H1 (cell line): ENCODE data around the gene TPSAB1.
"Not testable (repeated sequence)": the region's sequence is repeated elsewhere in the genome, so short reads cannot be mapped to it uniquely, and the experiment has no call there.

ENCODE experiments used
- SIX5 ChIP-seq: IDR thresholded peaks from 2 replicates; pipeline ENCODE4 v1.6.1; 2011; ENCODE audit warnings: mild to moderate bottlenecking, low read depth, low read length
- TCF12 ChIP-seq: IDR thresholded peaks from 2 replicates; pipeline ENCODE4 v1.6.1; 2011; ENCODE audit warnings: low read depth, mild to moderate bottlenecking, low read length
- TF ChIP-seq, protein P1 (sequence below): IDR thresholded peaks from 2 replicates; pipeline ENCODE4 v1.6.1; 2011; ENCODE audit warnings: low read length, improper control_type of control experiment
- TF ChIP-seq, protein P2 (sequence below), 3 experiments: IDR thresholded peaks; 1 replicate in 2 of 3; 2 replicates in 1 of 3; pipeline versions ENCODE4 v1.5.1 to v1.6.1; 2011; ENCODE audit warnings: low read length in 3 of 3, mild to moderate bottlenecking in 3 of 3, inconsistent platforms in 2 of 3, low read depth in 1 of 3, moderate library complexity in 1 of 3; ENCODE audit not compliant: insufficient read depth in 1 of 3; ENCODE audit errors: control extremely low read depth in 1 of 3

DNA sequence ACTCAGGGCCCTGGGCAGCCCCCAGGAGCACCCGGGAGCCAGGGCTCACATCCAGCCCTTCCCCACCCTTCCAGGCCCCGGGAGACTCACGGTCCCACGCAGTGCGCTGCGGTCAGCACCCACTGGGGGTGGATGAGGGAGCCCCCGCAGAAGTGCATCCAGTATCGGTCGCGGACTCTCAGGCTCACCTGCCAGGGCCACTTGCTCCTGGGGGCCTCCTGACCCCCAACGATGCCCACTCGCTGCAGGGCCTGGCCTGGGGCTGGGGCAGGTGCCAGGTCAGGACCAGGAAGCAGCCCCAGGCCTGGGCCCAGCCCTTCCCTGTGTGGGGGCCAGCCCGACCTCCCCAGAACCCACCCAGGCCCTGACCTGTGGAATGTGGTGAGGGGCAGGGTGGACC is 11.0 kb upstream of the TPSAB1 start:
- TF ChIP-seq TCF12, SIX5: not testable (repeated sequence)
- TF ChIP-seq, protein P1, sequence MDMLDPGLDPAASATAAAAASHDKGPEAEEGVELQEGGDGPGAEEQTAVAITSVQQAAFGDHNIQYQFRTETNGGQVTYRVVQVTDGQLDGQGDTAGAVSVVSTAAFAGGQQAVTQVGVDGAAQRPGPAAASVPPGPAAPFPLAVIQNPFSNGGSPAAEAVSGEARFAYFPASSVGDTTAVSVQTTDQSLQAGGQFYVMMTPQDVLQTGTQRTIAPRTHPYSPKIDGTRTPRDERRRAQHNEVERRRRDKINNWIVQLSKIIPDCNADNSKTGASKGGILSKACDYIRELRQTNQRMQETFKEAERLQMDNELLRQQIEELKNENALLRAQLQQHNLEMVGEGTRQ: not testable (repeated sequence)
- TF ChIP-seq, protein P2, sequence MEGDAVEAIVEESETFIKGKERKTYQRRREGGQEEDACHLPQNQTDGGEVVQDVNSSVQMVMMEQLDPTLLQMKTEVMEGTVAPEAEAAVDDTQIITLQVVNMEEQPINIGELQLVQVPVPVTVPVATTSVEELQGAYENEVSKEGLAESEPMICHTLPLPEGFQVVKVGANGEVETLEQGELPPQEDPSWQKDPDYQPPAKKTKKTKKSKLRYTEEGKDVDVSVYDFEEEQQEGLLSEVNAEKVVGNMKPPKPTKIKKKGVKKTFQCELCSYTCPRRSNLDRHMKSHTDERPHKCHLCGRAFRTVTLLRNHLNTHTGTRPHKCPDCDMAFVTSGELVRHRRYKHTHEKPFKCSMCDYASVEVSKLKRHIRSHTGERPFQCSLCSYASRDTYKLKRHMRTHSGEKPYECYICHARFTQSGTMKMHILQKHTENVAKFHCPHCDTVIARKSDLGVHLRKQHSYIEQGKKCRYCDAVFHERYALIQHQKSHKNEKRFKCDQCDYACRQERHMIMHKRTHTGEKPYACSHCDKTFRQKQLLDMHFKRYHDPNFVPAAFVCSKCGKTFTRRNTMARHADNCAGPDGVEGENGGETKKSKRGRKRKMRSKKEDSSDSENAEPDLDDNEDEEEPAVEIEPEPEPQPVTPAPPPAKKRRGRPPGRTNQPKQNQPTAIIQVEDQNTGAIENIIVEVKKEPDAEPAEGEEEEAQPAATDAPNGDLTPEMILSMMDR (IDR thresholded peaks at IDR 0.05; ENCODE audit: control extremely low read depth in 1 of 3, insufficient read depth in 1 of 3, low read depth in 1 of 3, low read length in 3 of 3): not testable (repeated sequence)
